Lung (tissue), 12 donors: ENCODE results near the gene ZNF679. TPM values are rescaled to one million over a fixed set of nuclear protein-coding genes. Genes with fewer than 3 reads are reported as not detected.
"Not testable (repeated sequence)": the region's sequence is repeated elsewhere in the genome, so short reads cannot be mapped to it uniquely, and the experiment has no call there.

ENCODE experiments used
- ATAC-seq: fragments of 200-7000 bp; cut with Tn5 transposase; one replicate; pipeline ENCODE4 v1.9.1; 2020; ENCODE audit warnings: moderate number of reproducible peaks; ENCODE audit not compliant: insufficient read depth, low FRiP score
- DNase-seq, 3 donors: peaks; one replicate each; pipeline ENCODE4 v3.0.0-alpha.2; 2013 to 2017
- H3K27ac ChIP-seq, 2 donors: one replicate each; pipeline ENCODE4 v1.5.1; 2013; ENCODE audit warnings: mild to moderate bottlenecking in 2 of 2, moderate library complexity in 2 of 2, control low read depth in 1 of 2, inconsistent platforms in 1 of 2, low read depth in 1 of 2, low read length in 1 of 2
- H3K27me3 ChIP-seq, 3 donors: one replicate each; pipeline ENCODE4 v1.5.1; 2013; ENCODE audit warnings: low read length in 2 of 3; ENCODE audit not compliant: control insufficient read depth in 3 of 3, insufficient read depth in 3 of 3
- H3K36me3 ChIP-seq, 4 donors: one replicate each; pipeline ENCODE4 v1.5.1; 2013; ENCODE audit warnings: low read length in 4 of 4, mild to moderate bottlenecking in 1 of 4, moderate library complexity in 1 of 4; ENCODE audit not compliant: control insufficient read depth in 4 of 4, insufficient read depth in 4 of 4
- H3K4me1 ChIP-seq, 5 donors: one replicate each; pipeline ENCODE4 v1.5.1; 2013; ENCODE audit warnings: low read length in 5 of 5, mild to moderate bottlenecking in 2 of 5, moderate library complexity in 1 of 5; ENCODE audit not compliant: control insufficient read depth in 5 of 5, insufficient read depth in 5 of 5
- H3K4me3 ChIP-seq: one replicate; pipeline ENCODE4 v1.5.1; 2013; ENCODE audit warnings: mild to moderate bottlenecking, control low read depth, moderate library complexity
- H3K9ac ChIP-seq, 2 donors: one replicate each; pipeline ENCODE4 v1.5.1; 2013; ENCODE audit warnings: low read length in 2 of 2, control low read depth in 1 of 2; ENCODE audit not compliant: insufficient read depth in 1 of 2
- H3K9me3 ChIP-seq, 4 donors: one replicate each; pipeline ENCODE4 v1.5.1; 2013; ENCODE audit warnings: low read length in 3 of 4, mild to moderate bottlenecking in 1 of 4, moderate library complexity in 1 of 4; ENCODE audit not compliant: control insufficient read depth in 4 of 4, insufficient read depth in 3 of 4
- WGBS, 2 donors: extraction: QIAGEN DNeasy Blood & Tissue Kit; methylation state at CpG; one replicate each; pipeline ENCODE4 v1.1.7; 2013; 5-methylcytosine and 5-hydroxymethylcytosine counted together
- polyA plus RNA-seq, 2 donors: library from polyadenylated mRNA; stranded (reverse); fragments of 200-250 nt; gene quantifications; one replicate each; pipeline ENCODE4 v1.2.1, GENCODE V29; 2013
- total RNA-seq, 2 donors: library from RNA; depleted of rRNA in 1 of 2; stranded (reverse); fragments of >200 nt in 1 of 2; gene quantifications; one replicate each; pipeline ENCODE4 v1.2.1, GENCODE V29; 2014 to 2021
- TF ChIP-seq, protein P1 (sequence below): IDR thresholded peaks from 2 replicates; pipeline ENCODE4 v1.5.1; 2012; ENCODE audit warnings: mild to moderate bottlenecking; ENCODE audit errors: control extremely low read depth, extremely low read depth
- donor health status: control.
- donor health status: control.
- donor health status: Bipolar disorder and iron deficiency.
- donor health status: healthy.
- donor health status: DM: yes; HTN: yes; CAD: no.

ZNF679 gene
- total and polyA plus RNA-seq, 4 donors: not detected

- H3K27ac ChIP-seq: no peak overlapping the region
- no peak overlapping the region for H3K9ac ChIP-seq
- H3K9me3 ChIP-seq: peaks cover 0 to 22% (median 1%) of the 10 kb centered on the region in 4 donors
- H3K27me3 ChIP-seq: no peaks in the 10 kb centered on the region
- DNase-seq (no peak), ATAC-seq (no peak)
- TF ChIP-seq, protein P1, sequence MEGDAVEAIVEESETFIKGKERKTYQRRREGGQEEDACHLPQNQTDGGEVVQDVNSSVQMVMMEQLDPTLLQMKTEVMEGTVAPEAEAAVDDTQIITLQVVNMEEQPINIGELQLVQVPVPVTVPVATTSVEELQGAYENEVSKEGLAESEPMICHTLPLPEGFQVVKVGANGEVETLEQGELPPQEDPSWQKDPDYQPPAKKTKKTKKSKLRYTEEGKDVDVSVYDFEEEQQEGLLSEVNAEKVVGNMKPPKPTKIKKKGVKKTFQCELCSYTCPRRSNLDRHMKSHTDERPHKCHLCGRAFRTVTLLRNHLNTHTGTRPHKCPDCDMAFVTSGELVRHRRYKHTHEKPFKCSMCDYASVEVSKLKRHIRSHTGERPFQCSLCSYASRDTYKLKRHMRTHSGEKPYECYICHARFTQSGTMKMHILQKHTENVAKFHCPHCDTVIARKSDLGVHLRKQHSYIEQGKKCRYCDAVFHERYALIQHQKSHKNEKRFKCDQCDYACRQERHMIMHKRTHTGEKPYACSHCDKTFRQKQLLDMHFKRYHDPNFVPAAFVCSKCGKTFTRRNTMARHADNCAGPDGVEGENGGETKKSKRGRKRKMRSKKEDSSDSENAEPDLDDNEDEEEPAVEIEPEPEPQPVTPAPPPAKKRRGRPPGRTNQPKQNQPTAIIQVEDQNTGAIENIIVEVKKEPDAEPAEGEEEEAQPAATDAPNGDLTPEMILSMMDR: no peak
- WGBS, 2 donors: 66 to 69% methylated on average over 3 of the region's 3 CpGs
- H3K4me1 ChIP-seq: peaks cover 0 to 2% (median 0%) of the 10 kb centered on the region in 5 donors
- no peak overlapping the region for H3K4me3 ChIP-seq
- no peaks in the 10 kb centered on the region for H3K36me3 ChIP-seq
These were observed 40.9 kb upstream of the ZNF679 start for GRCh38 chr7:64187408-64187807.

GRCh38 chr7:64192148-64192704, 36.0 kb upstream of the ZNF679 start:
- TF ChIP-seq, protein P1: no peak
- Histone ChIP-seq H3K4me3 (no peak overlapping the region), H3K36me3 (no peaks in the 10 kb centered on the region), H3K9ac (no peak overlapping the region), H3K27me3 (no peaks in the 10 kb centered on the region), H3K4me1 (no peaks in the 10 kb centered on the region), H3K27ac (no peak overlapping the region), H3K9me3 (peaks cover 0 to 22% (median 0%) of the 10 kb centered on the region in 4 donors)
- no peak for DNase-seq
- 91 to 97% methylated on average over 24 of the region's 24 CpGs for WGBS, 2 donors
- ATAC-seq: no peak

DNA sequence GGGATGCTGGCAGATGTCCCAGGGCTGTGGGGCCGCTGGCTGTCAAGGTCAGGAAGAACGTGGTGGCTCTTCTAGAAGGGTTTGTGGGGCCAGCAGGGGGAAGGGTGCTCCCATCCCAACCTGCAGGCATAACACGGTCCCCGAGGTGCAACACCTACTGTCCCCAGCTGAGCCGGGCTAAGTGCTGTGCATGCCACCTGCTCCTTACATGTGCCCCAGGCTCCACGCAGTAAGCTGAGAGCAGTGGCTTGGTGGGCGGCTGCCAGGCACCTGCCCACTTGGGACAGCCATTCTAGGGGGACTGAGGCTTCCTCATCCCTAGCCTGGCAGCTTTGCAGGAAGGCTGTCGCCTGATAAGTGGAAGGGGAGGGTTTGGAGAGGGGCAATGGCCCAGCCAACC, 35.5 kb upstream of the ZNF679 start:
- Histone ChIP-seq H3K9me3 (peaks cover 0 to 17% (median 0%) of the 10 kb centered on the region in 4 donors), H3K4me3 (no peak overlapping the region), H3K36me3 (no peaks in the 10 kb centered on the region), H3K9ac (no peak overlapping the region), H3K27me3 (no peaks in the 10 kb centered on the region), H3K27ac (no peak overlapping the region), H3K4me1 (no peaks in the 10 kb centered on the region)
- DNase-seq: no peak
- TF ChIP-seq, protein P1: no peak
- no peak for ATAC-seq
- WGBS, 2 donors: 75 to 89% methylated on average over 8 of the region's 8 CpGs

- 84 to 89% methylated on average over 13 of the region's 13 CpGs for WGBS, 2 donors
- ATAC-seq: no peak
- H3K9me3 ChIP-seq: peaks cover 0 to 7% (median 3%) of the 10 kb centered on the region in 4 donors
These were observed 21.4 kb upstream of the ZNF679 start, which contains the start of gene ZNF735 for GRCh38 chr7:64206903-64207302. Gene ZNF735, plus strand, starts transcription at chr7:64207203. Its CDS starts 0 bp downstream, at chr7:64207203.

GRCh38 chr7:64219710-64220298, 8.5 kb upstream of the ZNF679 start:
- H3K27me3 ChIP-seq, ATAC-seq, H3K36me3 ChIP-seq, H3K4me3 ChIP-seq, H3K9ac ChIP-seq, H3K4me1 ChIP-seq, DNase-seq, H3K27ac ChIP-seq: not testable (repeated sequence)
- WGBS, 2 donors: 82 to 84% methylated on average over 5 of the region's 5 CpGs
- H3K9me3 ChIP-seq: peaks cover 0 to 21% (median 13%) of the 10 kb centered on the region in 4 donors

More at GRCh38 chr7:64206903-64207302, 21.4 kb upstream of the ZNF679 start, which contains the start of gene ZNF735:
- Histone ChIP-seq H3K9ac (no peak within 1 kb of the TSS), H3K27ac (no peak within 1 kb of the TSS), H3K4me3 (no peak within 1 kb of the TSS), H3K4me1 (no peaks in the 10 kb centered on the region), H3K36me3 (no peaks in the 10 kb centered on the region), H3K27me3 (no peaks in the 10 kb centered on the region)
- TF ChIP-seq, protein P1: no peak
- DNase-seq: no peak
